A673 (cell line): Measurements from ENCODE around the gene OR8H1. TPM values are rescaled to one million over a fixed set of nuclear protein-coding genes. Genes with fewer than 3 reads are reported as not detected.

ENCODE experiments used
- BruUV-seq: library from RNA; stranded (reverse); fragments of 400-500 nt; replicated peaks from 2 replicates; lab custom pipeline; 2021; lab: Mats Ljungman, UMichigan
- CTCF ChIA-PET: fragments of 300-600 bp; sonication (Branson Sonifier 250); formaldehyde crosslinking; loops from one replicate; lab custom pipeline; 2022; ENCODE audit warnings: antibody characterized with exemption; lab: Charles Lee
- POLR2A ChIA-PET: fragments of 300-600 bp; sonication (Branson Sonifier 250); formaldehyde crosslinking; loops from one replicate; lab custom pipeline; 2022; ENCODE audit warnings: antibody characterized with exemption; ENCODE audit not compliant: low non-redundant PET; lab: Charles Lee
- DNase-seq: peaks from one replicate; pipeline ENCODE4 v3.0.0-alpha.2; 2015; ENCODE audit warnings: low spot score
- H3K27ac ChIP-seq: fragments of 200-600 bp; sonication (generic); 2 replicates; pipeline ENCODE4 v1.5.1; 2016; ENCODE audit warnings: mixed run types, low read depth, mild to moderate bottlenecking, mixed read lengths, antibody characterized with exemption, low read length; ENCODE audit not compliant: poor library complexity, severe bottlenecking
- H3K27me3 ChIP-seq: fragments of 200-600 bp; sonication (generic); replicated peaks from 2 replicates; pipeline ENCODE4 v1.6.1; 2017; ENCODE audit warnings: mixed run types, low read depth, mild to moderate bottlenecking, mixed read lengths, antibody characterized with exemption, low read length; ENCODE audit not compliant: insufficient read depth, poor library complexity
- H3K36me3 ChIP-seq: fragments of 200-600 bp; sonication (generic); 2 replicates; pipeline ENCODE4 v1.6.1; 2016; ENCODE audit warnings: mixed run types, mild to moderate bottlenecking, mixed read lengths, antibody characterized with exemption, low read length; ENCODE audit not compliant: insufficient read depth, poor library complexity, severe bottlenecking
- H3K4me1 ChIP-seq: fragments of 200-600 bp; sonication (generic); 2 replicates; pipeline ENCODE4 v1.6.1; 2017; ENCODE audit warnings: mixed run types, mild to moderate bottlenecking, mixed read lengths, antibody characterized with exemption, low read length; ENCODE audit not compliant: insufficient read depth, poor library complexity, severe bottlenecking
- H3K4me3 ChIP-seq: fragments of 200-600 bp; sonication (generic); 2 replicates; pipeline ENCODE4 v1.5.1; 2016; ENCODE audit warnings: low read depth, mixed run types, mild to moderate bottlenecking, mixed read lengths, low read length; ENCODE audit not compliant: poor library complexity, severe bottlenecking
- H3K9me3 ChIP-seq: fragments of 200-600 bp; sonication (generic); 2 replicates; pipeline ENCODE4 v1.6.1; 2016; ENCODE audit warnings: mixed run types, low read depth, mild to moderate bottlenecking, mixed read lengths, antibody characterized with exemption, low read length; ENCODE audit not compliant: poor library complexity, severe bottlenecking
- CTCF ChIP-seq: fragments of 300-800, 200-600 bp; sonication (generic); conservative IDR thresholded peaks from 2 replicates; pipeline ENCODE4 v1.5.1; 2017; ENCODE audit warnings: low read depth, mild to moderate bottlenecking, antibody characterized with exemption, low read length, moderate library complexity, mixed read lengths
- EZH2 ChIP-seq: fragments of 200-600 bp; sonication (generic); IDR thresholded peaks from 2 replicates; pipeline ENCODE4 v1.6.1; 2017; ENCODE audit warnings: borderline replicate concordance, low read depth, mild to moderate bottlenecking, mixed read lengths, antibody characterized with exemption, low read length; ENCODE audit not compliant: poor library complexity, severe bottlenecking
- intact Hi-C: fragments of 100-400 bp; cut with micrococcal nuclease; formaldehyde crosslinking; loops from one replicate; pipeline ENCODE4 v1.10.0; 2022; ENCODE audit not compliant: unreplicated experiment
- total RNA-seq: library from RNA; stranded (reverse); gene quantifications from 2 replicates; pipeline ENCODE4 v1.2.3, GENCODE V29; 2021

The OR8H1 gene
- total RNA-seq, 1 experiment from 2014 or later, result not detected

GRCh38 chr11:56251954-56252353 is 40.1 kb downstream of the OR8H1 start, which contains the start of gene OR5T3:
Gene OR5T3, plus strand, starts transcription at chr11:56252254. Its CDS starts 0 bp downstream, at chr11:56252254.
- H3K36me3 ChIP-seq, result no peaks in the 10 kb centered on the region
- no peak within 1 kb of the TSS for H3K4me3 ChIP-seq
- H3K4me1 ChIP-seq, result no peaks in the 10 kb centered on the region
- H3K27me3 ChIP-seq, result no peaks in the 10 kb centered on the region
- H3K9me3 ChIP-seq, result peaks cover 21% of the 10 kb centered on the region
- DNase-seq, result no peak
- no TSS peak for BruUV-seq
- no peak within 1 kb of the TSS for H3K27ac ChIP-seq
- TF ChIP-seq EZH2 (no peak), CTCF (no peak)
- ChIA-PET POLR2A (no interaction called here), CTCF (no interaction called here)
- intact Hi-C loops, result no loop called here

Other genes with a start within 250 kb of the OR8H1 start
- gene OR8I2, start 198.9 kb downstream of the OR8H1 start, total RNA-seq, result not detected in 2 replicates
- not detected in 2 replicates for gene OR8H2, start 188.6 kb downstream of the OR8H1 start, total RNA-seq
- not detected in 2 replicates for gene OR8H3, start 169.9 kb downstream of the OR8H1 start, total RNA-seq
- not detected in 2 replicates for gene OR8J3, start 152.1 kb downstream of the OR8H1 start, total RNA-seq
- not detected in 2 replicates for gene OR8K5, start 131.9 kb downstream of the OR8H1 start, total RNA-seq
- gene OR5J2, start 115.6 kb downstream of the OR8H1 start, total RNA-seq, result not detected in 2 replicates
- gene OR5T2, start 58.0 kb downstream of the OR8H1 start, total RNA-seq, result not detected in 2 replicates
- not detected in 2 replicates for gene OR5T3, start 40.0 kb downstream of the OR8H1 start, total RNA-seq
- not detected in 2 replicates for gene OR5T1, start 18.1 kb downstream of the OR8H1 start, total RNA-seq
- gene OR8K3, start 22.9 kb upstream of the OR8H1 start, total RNA-seq, result not detected in 2 replicates
- not detected in 2 replicates for gene OR8K1, start 53.8 kb upstream of the OR8H1 start, total RNA-seq
- gene OR8J1, start 62.0 kb upstream of the OR8H1 start, total RNA-seq, result not detected in 2 replicates
- not detected in 2 replicates for gene OR8U1, start 83.4 kb upstream of the OR8H1 start, total RNA-seq
- not detected in 2 replicates for gene OR5AL1, start 120.4 kb upstream of the OR8H1 start, total RNA-seq
- not detected in 2 replicates for gene OR5M3, start 181.1 kb upstream of the OR8H1 start, total RNA-seq
- not detected in 2 replicates for gene OR5M8, start 199.1 kb upstream of the OR8H1 start, total RNA-seq